ENCODE data around the gene FBXW10.
"Not testable (repeated sequence)": the region's sequence is repeated elsewhere in the genome, so short reads cannot be mapped to it uniquely, and the experiment has no call there.

Gene FBXW10

GRCh38 chr17:18750242-18750641 lies 6.4 kb downstream of the FBXW10 start:
- DNase-seq = not testable (repeated sequence)

- not testable (repeated sequence) for DNase-seq
Measured at GRCh38 chr17:18753829-18754409, 10.1 kb downstream of the FBXW10 start.

GRCh38 chr17:18755969-18756368 lies 12.1 kb downstream of the FBXW10 start:
- not testable (repeated sequence) for DNase-seq

- DNase-seq = not testable (repeated sequence)
Measured at GRCh38 chr17:18757368-18758044, 13.7 kb downstream of the FBXW10 start.

GRCh38 chr17:18758344-18758743 lies 14.5 kb downstream of the FBXW10 start:
- DNase-seq = not testable (repeated sequence)

- DNase-seq = not testable (repeated sequence)
Measured at GRCh38 chr17:18760221-18760620, 16.4 kb downstream of the FBXW10 start.

- DNase-seq = not testable (repeated sequence)
Measured at GRCh38 chr17:18770572-18770971, 26.7 kb downstream of the FBXW10 start.

GRCh38 chr17:18771066-18771465 lies 27.2 kb downstream of the FBXW10 start:
- not testable (repeated sequence) for DNase-seq

GRCh38 chr17:18772471-18772870 lies 28.6 kb downstream of the FBXW10 start:
- DNase-seq = no peak

GRCh38 chr17:18780991-18781718 lies 37.3 kb downstream of the FBXW10 start, which contains the start of gene TVP23B:
Gene TVP23B, plus strand, starts transcription at chr17:18781183. Its CDS starts 111 bp downstream, at chr17:18781294.
- peak; percentile 98 for DNase-seq

GRCh38 chr17:18781805-18782204 lies 38.0 kb downstream of the FBXW10 start:
- not testable (repeated sequence) for DNase-seq

GRCh38 chr17:18785933-18786332 lies 42.1 kb downstream of the FBXW10 start:
- DNase-seq = not testable (repeated sequence)

- DNase-seq = not testable (repeated sequence)
Measured at GRCh38 chr17:18786890-18787289, 43.0 kb downstream of the FBXW10 start.

GRCh38 chr17:18791402-18791801 lies 47.5 kb downstream of the FBXW10 start:
- not testable (repeated sequence) for DNase-seq

- DNase-seq = not testable (repeated sequence)
Measured at GRCh38 chr17:18794841-18795240, 51.0 kb downstream of the FBXW10 start.

GRCh38 chr17:18796887-18797286 lies 53.0 kb downstream of the FBXW10 start:
- not testable (repeated sequence) for DNase-seq

GRCh38 chr17:18803458-18804245 lies 59.8 kb downstream of the FBXW10 start:
- DNase-seq = not testable (repeated sequence)

- DNase-seq = not testable (repeated sequence)
Measured at GRCh38 chr17:18815924-18816323, 72.1 kb downstream of the FBXW10 start.

GRCh38 chr17:18816489-18817371 lies 72.9 kb downstream of the FBXW10 start:
- peak; percentile 60 for DNase-seq

- DNase-seq = not testable (repeated sequence)
Measured at GRCh38 chr17:18821430-18821829, 77.6 kb downstream of the FBXW10 start.

GRCh38 chr17:18827613-18828012 lies 83.8 kb downstream of the FBXW10 start:
- not testable (repeated sequence) for DNase-seq

Measured in activated effector memory CD4-positive, alpha-beta T cell treated with anti-CD3 and anti-CD28 coated beads, Interleukin-2, amount 50 U/mL, for 16 hours (primary cell).